ENCODE measurements around the gene EFS.

GRCh38 chr14:23403139-23403438 is 38.1 kb upstream of the EFS start:
- TF ChIP-seq POLR2A (IDR thresholded peaks at IDR 0.05) (no peak), EP300 (IDR thresholded peaks at IDR 0.05) (no peak), CTCF (IDR thresholded peaks at IDR 0.05) (no peak)
